Lung (tissue), 12 donors: ENCODE data around the gene WDR19. TPM values are rescaled to one million over a fixed set of nuclear protein-coding genes. Genes with fewer than 3 reads are reported as not detected.
A peak's percentile ranks its signal among the peaks of the same experiment; 100 is the strongest.

Experiments
- ATAC-seq: fragments of 200-7000 bp; cut with Tn5 transposase; one replicate; pipeline ENCODE4 v1.9.1; 2020; ENCODE audit warnings: moderate number of reproducible peaks; ENCODE audit not compliant: insufficient read depth, low FRiP score
- DNase-seq, 3 donors: peaks; one replicate each; pipeline ENCODE4 v3.0.0-alpha.2; 2013 to 2017
- H3K27ac ChIP-seq, 2 donors: one replicate each; pipeline ENCODE4 v1.5.1; 2013; ENCODE audit warnings: mild to moderate bottlenecking in 2 of 2, moderate library complexity in 2 of 2, control low read depth in 1 of 2, inconsistent platforms in 1 of 2, low read depth in 1 of 2, low read length in 1 of 2
- H3K27me3 ChIP-seq, 3 donors: one replicate each; pipeline ENCODE4 v1.5.1; 2013; ENCODE audit warnings: low read length in 2 of 3; ENCODE audit not compliant: control insufficient read depth in 3 of 3, insufficient read depth in 3 of 3
- H3K36me3 ChIP-seq, 4 donors: one replicate each; pipeline ENCODE4 v1.5.1; 2013; ENCODE audit warnings: low read length in 4 of 4, mild to moderate bottlenecking in 1 of 4, moderate library complexity in 1 of 4; ENCODE audit not compliant: control insufficient read depth in 4 of 4, insufficient read depth in 4 of 4
- H3K4me1 ChIP-seq, 5 donors: one replicate each; pipeline ENCODE4 v1.5.1; 2013; ENCODE audit warnings: low read length in 5 of 5, mild to moderate bottlenecking in 2 of 5, moderate library complexity in 1 of 5; ENCODE audit not compliant: control insufficient read depth in 5 of 5, insufficient read depth in 5 of 5
- H3K4me3 ChIP-seq: one replicate; pipeline ENCODE4 v1.5.1; 2013; ENCODE audit warnings: mild to moderate bottlenecking, control low read depth, moderate library complexity
- H3K9ac ChIP-seq, 2 donors: one replicate each; pipeline ENCODE4 v1.5.1; 2013; ENCODE audit warnings: low read length in 2 of 2, control low read depth in 1 of 2; ENCODE audit not compliant: insufficient read depth in 1 of 2
- H3K9me3 ChIP-seq, 4 donors: one replicate each; pipeline ENCODE4 v1.5.1; 2013; ENCODE audit warnings: low read length in 3 of 4, mild to moderate bottlenecking in 1 of 4, moderate library complexity in 1 of 4; ENCODE audit not compliant: control insufficient read depth in 4 of 4, insufficient read depth in 3 of 4
- WGBS, 2 donors: extraction: QIAGEN DNeasy Blood & Tissue Kit; methylation state at CpG; one replicate each; pipeline ENCODE4 v1.1.7; 2013; 5-methylcytosine and 5-hydroxymethylcytosine counted together
- polyA plus RNA-seq, 2 donors: library from polyadenylated mRNA; stranded (reverse); fragments of 200-250 nt; gene quantifications; one replicate each; pipeline ENCODE4 v1.2.1, GENCODE V29; 2013
- total RNA-seq, 2 donors: library from RNA; depleted of rRNA in 1 of 2; stranded (reverse); fragments of >200 nt in 1 of 2; gene quantifications; one replicate each; pipeline ENCODE4 v1.2.1, GENCODE V29; 2014 to 2021
- TF ChIP-seq, protein P1 (sequence below): IDR thresholded peaks from 2 replicates; pipeline ENCODE4 v1.5.1; 2012; ENCODE audit warnings: mild to moderate bottlenecking; ENCODE audit errors: control extremely low read depth, extremely low read depth
- donor health status: control.
- donor health status: control.
- donor health status: Bipolar disorder and iron deficiency.
- donor health status: healthy.
- donor health status: DM: yes; HTN: yes; CAD: no.

The WDR19 gene
- total and polyA plus RNA-seq, 4 donors: 14.4 to 75.4 (median 40.5) TPM

DNA sequence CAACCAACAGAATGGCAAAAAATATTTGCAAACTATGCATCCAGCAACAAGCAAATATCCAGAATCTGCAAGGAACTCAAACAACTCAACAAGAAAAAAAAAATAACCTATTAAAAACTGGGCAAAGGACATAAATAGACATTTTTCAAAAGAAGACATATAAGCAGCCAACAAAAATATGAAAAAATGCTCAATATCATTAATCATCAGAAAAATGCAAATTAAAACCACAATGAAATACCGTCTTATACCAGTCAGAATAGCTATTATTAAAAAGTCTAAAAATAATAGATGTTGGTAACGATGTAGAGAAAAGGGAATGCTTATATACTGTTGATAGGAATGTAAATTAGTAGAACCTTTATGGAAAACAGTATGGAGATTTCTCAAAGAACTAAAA is 53.4 kb downstream of the WDR19 start:
- Histone ChIP-seq H3K4me3 (no peak overlapping the region), H3K4me1 (no peaks in the 10 kb centered on the region), H3K27ac (no peak overlapping the region), H3K9ac (no peak overlapping the region), H3K27me3 (no peaks in the 10 kb centered on the region), H3K9me3 (no peaks in the 10 kb centered on the region), H3K36me3 (peaks cover 7 to 18% (median 10%) of the 10 kb centered on the region in 4 donors)
- DNase-seq: no peak
- 96 to 98% methylated on average over 2 of the region's 2 CpGs for WGBS, 2 donors
- ATAC-seq: no peak
- TF ChIP-seq, protein P1, sequence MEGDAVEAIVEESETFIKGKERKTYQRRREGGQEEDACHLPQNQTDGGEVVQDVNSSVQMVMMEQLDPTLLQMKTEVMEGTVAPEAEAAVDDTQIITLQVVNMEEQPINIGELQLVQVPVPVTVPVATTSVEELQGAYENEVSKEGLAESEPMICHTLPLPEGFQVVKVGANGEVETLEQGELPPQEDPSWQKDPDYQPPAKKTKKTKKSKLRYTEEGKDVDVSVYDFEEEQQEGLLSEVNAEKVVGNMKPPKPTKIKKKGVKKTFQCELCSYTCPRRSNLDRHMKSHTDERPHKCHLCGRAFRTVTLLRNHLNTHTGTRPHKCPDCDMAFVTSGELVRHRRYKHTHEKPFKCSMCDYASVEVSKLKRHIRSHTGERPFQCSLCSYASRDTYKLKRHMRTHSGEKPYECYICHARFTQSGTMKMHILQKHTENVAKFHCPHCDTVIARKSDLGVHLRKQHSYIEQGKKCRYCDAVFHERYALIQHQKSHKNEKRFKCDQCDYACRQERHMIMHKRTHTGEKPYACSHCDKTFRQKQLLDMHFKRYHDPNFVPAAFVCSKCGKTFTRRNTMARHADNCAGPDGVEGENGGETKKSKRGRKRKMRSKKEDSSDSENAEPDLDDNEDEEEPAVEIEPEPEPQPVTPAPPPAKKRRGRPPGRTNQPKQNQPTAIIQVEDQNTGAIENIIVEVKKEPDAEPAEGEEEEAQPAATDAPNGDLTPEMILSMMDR: no peak

DNA sequence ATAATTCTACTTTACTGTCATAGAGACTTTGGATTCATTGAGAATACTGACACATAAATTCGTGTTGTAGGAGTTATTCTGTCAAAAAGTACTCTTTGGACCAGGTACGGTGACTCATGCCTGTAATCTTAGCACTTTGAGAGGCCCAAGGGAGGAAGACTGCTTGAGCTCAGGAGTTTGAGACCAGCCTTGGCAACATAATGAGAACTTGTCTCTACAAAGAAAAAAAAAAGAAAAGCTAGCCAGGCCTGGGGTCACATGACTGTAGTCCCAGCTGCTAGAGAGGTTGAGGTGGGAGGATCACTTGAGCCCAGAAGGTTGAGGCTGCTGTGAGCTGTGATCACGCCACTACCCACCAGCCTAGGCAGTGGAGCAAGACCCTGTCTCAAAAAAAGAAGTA is 54.9 kb downstream of the WDR19 start:
- peaks cover 4 to 18% (median 9%) of the 10 kb centered on the region in 4 donors for H3K36me3 ChIP-seq
- WGBS, 2 donors: 83 to 95% methylated on average over 3 of the region's 3 CpGs
- H3K27me3 ChIP-seq: no peaks in the 10 kb centered on the region
- TF ChIP-seq, protein P1: no peak
- H3K4me3 ChIP-seq: no peak overlapping the region
- no peak overlapping the region for H3K9ac ChIP-seq
- no peak overlapping the region for H3K27ac ChIP-seq
- DNase-seq: no peak
- ATAC-seq: no peak
- H3K4me1 ChIP-seq: no peaks in the 10 kb centered on the region
- H3K9me3 ChIP-seq: no peaks in the 10 kb centered on the region

DNA sequence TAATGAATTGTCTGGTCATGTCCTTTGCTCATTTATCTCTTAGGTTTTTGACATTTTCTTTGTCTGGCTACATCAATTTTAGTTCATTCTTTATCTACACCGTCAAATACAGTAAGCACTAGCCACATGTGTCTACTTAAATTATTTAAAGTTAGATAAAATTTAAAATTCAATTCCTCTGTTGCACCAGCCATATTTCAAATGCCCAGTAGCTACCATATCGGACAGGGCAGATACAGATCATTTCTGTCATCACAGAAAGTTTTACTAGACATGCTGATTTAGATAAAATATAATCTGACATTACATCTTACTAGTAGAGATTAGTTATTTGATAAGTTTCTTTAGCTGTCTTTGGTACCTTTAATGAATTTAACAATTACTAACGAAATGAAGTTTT is 61.1 kb downstream of the WDR19 start:
- ATAC-seq (no peak), DNase-seq (no peak)
- 91 to 95% methylated on average over 3 of the region's 3 CpGs for WGBS, 2 donors
- peaks cover 3 to 21% (median 15%) of the 10 kb centered on the region in 4 donors for H3K36me3 ChIP-seq
- H3K27me3 ChIP-seq: no peaks in the 10 kb centered on the region
- H3K4me1 ChIP-seq: no peaks in the 10 kb centered on the region
- H3K27ac ChIP-seq: no peak overlapping the region
- H3K9me3 ChIP-seq: peaks cover 0 to 3% (median 0%) of the 10 kb centered on the region in 4 donors
- TF ChIP-seq, protein P1: no peak
- H3K9ac ChIP-seq: no peak overlapping the region
- no peak overlapping the region for H3K4me3 ChIP-seq

DNA sequence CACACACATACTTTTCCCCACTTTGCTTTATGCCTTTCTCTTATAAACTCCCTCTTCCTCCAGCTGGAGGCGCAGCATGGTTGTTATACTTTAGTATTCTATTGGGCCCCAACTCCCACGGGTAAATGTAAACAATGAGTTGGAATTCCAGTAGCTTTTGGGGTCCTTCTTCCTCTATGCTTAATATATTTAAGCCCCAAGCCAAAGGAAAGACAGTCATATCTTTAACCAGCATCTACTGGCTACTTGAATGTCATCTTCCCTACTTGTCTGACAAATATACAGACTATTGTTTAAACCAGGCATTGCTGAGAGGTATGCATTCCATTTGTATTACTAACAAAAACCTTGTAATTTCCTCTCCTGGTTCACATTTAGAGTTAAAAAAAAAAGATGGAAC is 72.9 kb downstream of the WDR19 start:
- WGBS, 2 donors: 42 to 44% methylated on average over 2 of the region's 2 CpGs
- H3K9me3 ChIP-seq: no peaks in the 10 kb centered on the region
- H3K27ac ChIP-seq: no peak overlapping the region
- H3K9ac ChIP-seq: no peak overlapping the region
- H3K4me1 ChIP-seq: no peaks in the 10 kb centered on the region
- no peaks in the 10 kb centered on the region for H3K27me3 ChIP-seq
- TF ChIP-seq, protein P1: no peak
- peaks cover 0 to 16% (median 3%) of the 10 kb centered on the region in 4 donors for H3K36me3 ChIP-seq
- H3K4me3 ChIP-seq: no peak overlapping the region
- DNase-seq (peak in 1 of 3 donors; percentile 3), ATAC-seq (no peak)
